ENCODE results near the gene MTTP. TPM values are rescaled to one million over a fixed set of nuclear protein-coding genes. Genes with fewer than 3 reads are reported as not detected.

The MTTP gene
- total and polyA plus RNA-seq, 2 experiments from 2014 or later, result 0.08 to 0.14 TPM

DNA sequence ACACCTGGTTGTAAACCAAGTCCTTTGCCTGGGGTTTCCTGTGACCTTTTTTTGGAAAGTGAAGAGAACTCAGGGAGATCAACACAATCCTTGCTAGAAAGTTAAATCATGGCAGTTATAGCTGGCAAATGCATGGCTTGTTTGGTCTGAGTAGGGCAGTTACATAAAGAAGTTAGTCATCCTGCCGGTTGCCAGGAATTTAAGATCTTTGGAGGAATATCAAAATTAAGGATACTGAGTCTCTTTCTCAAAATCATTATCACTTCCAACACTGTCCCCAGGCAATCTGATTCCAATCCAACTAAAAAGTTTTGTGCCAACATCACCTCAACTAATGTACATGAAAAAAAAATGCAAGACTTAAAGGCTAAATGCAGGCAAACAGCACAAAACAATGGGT is 42.8 kb downstream of the MTTP start (continued):
- TF ChIP-seq ZNF462 (CRISPR knock-in tag; IDR thresholded peaks at IDR 0.05) (no peak), ZNF331 (CRISPR knock-in tag; IDR thresholded peaks at IDR 0.05; ENCODE audit: low read depth) (no peak), CREB1 (CRISPR knock-in tag; IDR thresholded peaks at IDR 0.05; ENCODE audit: low read depth) (no peak), JUNB (IDR thresholded peaks at IDR 0.05; ENCODE audit: unreplicated experiment) (no peak), EZH2phosphoT487 (IDR thresholded peaks at IDR 0.05; ENCODE audit: unreplicated experiment) (no peak), EZH2 (IDR thresholded peaks at IDR 0.05; ENCODE audit: low read depth, unreplicated experiment) (no peak), REST (IDR thresholded peaks at IDR 0.05; ENCODE audit: unreplicated experiment) (no peak)
- TF ChIP-seq, protein P1, sequence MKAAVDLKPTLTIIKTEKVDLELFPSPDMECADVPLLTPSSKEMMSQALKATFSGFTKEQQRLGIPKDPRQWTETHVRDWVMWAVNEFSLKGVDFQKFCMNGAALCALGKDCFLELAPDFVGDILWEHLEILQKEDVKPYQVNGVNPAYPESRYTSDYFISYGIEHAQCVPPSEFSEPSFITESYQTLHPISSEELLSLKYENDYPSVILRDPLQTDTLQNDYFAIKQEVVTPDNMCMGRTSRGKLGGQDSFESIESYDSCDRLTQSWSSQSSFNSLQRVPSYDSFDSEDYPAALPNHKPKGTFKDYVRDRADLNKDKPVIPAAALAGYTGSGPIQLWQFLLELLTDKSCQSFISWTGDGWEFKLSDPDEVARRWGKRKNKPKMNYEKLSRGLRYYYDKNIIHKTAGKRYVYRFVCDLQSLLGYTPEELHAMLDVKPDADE (IDR thresholded peaks at IDR 0.05), result no peak
